GM19099 (cell line): ENCODE measurements around the gene FZD8.

Experiments used
- POLR2A ChIP-seq: IDR thresholded peaks from 3 replicates; pipeline ENCODE4 v1.6.1; 2011; ENCODE audit warnings: low read depth; ENCODE audit not compliant: insufficient read length; ENCODE audit errors: extremely low read depth

Gene FZD8

GRCh38 chr10:35642035-35642792 is at the start of gene FZD8:
Gene FZD8, minus strand, starts transcription at chr10:35642296. Its CDS starts 867 bp downstream, at chr10:35641429.
- peak; percentile 43 for TF ChIP-seq POLR2A

GRCh38 chr10:35691522-35692236 is 49.6 kb upstream of the FZD8 start:
- no peak for TF ChIP-seq POLR2A

GRCh38 chr10:35690534-35690933 is 48.4 kb upstream of the FZD8 start:
- TF ChIP-seq POLR2A = no peak

GRCh38 chr10:35685402-35685801 is 43.3 kb upstream of the FZD8 start:
- TF ChIP-seq POLR2A = no peak

GRCh38 chr10:35684586-35684985 is 42.5 kb upstream of the FZD8 start:
- no peak for TF ChIP-seq POLR2A

- no peak for TF ChIP-seq POLR2A
Measured at GRCh38 chr10:35675846-35676245, 33.8 kb upstream of the FZD8 start.

GRCh38 chr10:35674843-35675242 is 32.7 kb upstream of the FZD8 start:
- no peak for TF ChIP-seq POLR2A

- TF ChIP-seq POLR2A = no peak
Measured at GRCh38 chr10:35668865-35669650, 27.0 kb upstream of the FZD8 start.

- TF ChIP-seq POLR2A = no peak
Measured at GRCh38 chr10:35667971-35668370, 25.9 kb upstream of the FZD8 start.

GRCh38 chr10:35667270-35667889 is 25.3 kb upstream of the FZD8 start:
- no peak for TF ChIP-seq POLR2A

GRCh38 chr10:35661236-35661635 is 19.1 kb upstream of the FZD8 start:
- no peak for TF ChIP-seq POLR2A

- TF ChIP-seq POLR2A = no peak
Measured at GRCh38 chr10:35659456-35659855, 17.4 kb upstream of the FZD8 start.

- TF ChIP-seq POLR2A = no peak
Measured at GRCh38 chr10:35657621-35658020, 15.5 kb upstream of the FZD8 start.

GRCh38 chr10:35652824-35653223 is 10.7 kb upstream of the FZD8 start:
- TF ChIP-seq POLR2A = no peak

GRCh38 chr10:35650894-35651293 is 8.8 kb upstream of the FZD8 start:
- no peak for TF ChIP-seq POLR2A
